Measurements from ENCODE around the gene PATJ.
"Not testable (repeated sequence)": the region's sequence is repeated elsewhere in the genome, so short reads cannot be mapped to it uniquely, and the experiment has no call there.

PATJ gene

GRCh38 chr1:61951731-61952580 lies 209.7 kb downstream of the PATJ start:
- no peaks in the 10 kb centered on the region for H3K36me3 Mint-ChIP-seq (ENCODE audit: low read depth)
- H3K4me1 Mint-ChIP-seq: no peaks in the 10 kb centered on the region
- DNase-seq (no peak), ATAC-seq (no peak)
- no peaks in the 10 kb centered on the region for H3K27me3 Mint-ChIP-seq
- no peaks in the 10 kb centered on the region for H3K9me3 Mint-ChIP-seq
- no peak overlapping the region for H3K27ac Mint-ChIP-seq
- no peak overlapping the region for H3K4me3 Mint-ChIP-seq

- ATAC-seq (no peak), DNase-seq (no peak)
- H3K27me3 Mint-ChIP-seq: no peaks in the 10 kb centered on the region
- no peaks in the 10 kb centered on the region for H3K4me1 Mint-ChIP-seq
- H3K9me3 Mint-ChIP-seq: no peaks in the 10 kb centered on the region
- H3K27ac Mint-ChIP-seq: no peak overlapping the region
- no peaks in the 10 kb centered on the region for H3K36me3 Mint-ChIP-seq (ENCODE audit: low read depth)
- no peak overlapping the region for H3K4me3 Mint-ChIP-seq
These were observed 210.4 kb downstream of the PATJ start for GRCh38 chr1:61952675-61953074.

- ATAC-seq: no peak
- no peak for DNase-seq
- H3K4me1 Mint-ChIP-seq: no peaks in the 10 kb centered on the region
- H3K4me3 Mint-ChIP-seq: no peak overlapping the region
- no peaks in the 10 kb centered on the region for H3K36me3 Mint-ChIP-seq (ENCODE audit: low read depth)
- no peaks in the 10 kb centered on the region for H3K27me3 Mint-ChIP-seq
- H3K27ac Mint-ChIP-seq: no peak overlapping the region
- H3K9me3 Mint-ChIP-seq: no peaks in the 10 kb centered on the region
These were observed 211.0 kb downstream of the PATJ start for GRCh38 chr1:61953076-61953789.

GRCh38 chr1:61953790-61954150 lies 211.5 kb downstream of the PATJ start:
- no peak for ATAC-seq

GRCh38 chr1:61955261-61955660 lies 213.0 kb downstream of the PATJ start:
- Mint-ChIP-seq H3K27me3 (no peaks in the 10 kb centered on the region), H3K4me3 (no peak overlapping the region), H3K36me3 (ENCODE audit: low read depth) (no peaks in the 10 kb centered on the region), H3K4me1 (no peaks in the 10 kb centered on the region), H3K27ac (no peak overlapping the region), H3K9me3 (no peaks in the 10 kb centered on the region)
- DNase-seq (no peak), ATAC-seq (no peak)

More at GRCh38 chr1:61953790-61954150, 211.5 kb downstream of the PATJ start:
- Mint-ChIP-seq H3K36me3 (ENCODE audit: low read depth) (no peaks in the 10 kb centered on the region), H3K4me3 (no peak overlapping the region), H3K4me1 (no peaks in the 10 kb centered on the region), H3K27ac (no peak overlapping the region), H3K27me3 (no peaks in the 10 kb centered on the region), H3K9me3 (no peaks in the 10 kb centered on the region)
- DNase-seq: no peak

GRCh38 chr1:61956016-61956645 lies 213.9 kb downstream of the PATJ start:
- DNase-seq: no peak
- H3K27me3 Mint-ChIP-seq: no peaks in the 10 kb centered on the region
- H3K9me3 Mint-ChIP-seq: no peaks in the 10 kb centered on the region
- H3K4me3 Mint-ChIP-seq: no peak overlapping the region
- H3K27ac Mint-ChIP-seq: no peak overlapping the region
- no peak for ATAC-seq
- H3K4me1 Mint-ChIP-seq: no peaks in the 10 kb centered on the region
- H3K36me3 Mint-ChIP-seq (ENCODE audit: low read depth): no peaks in the 10 kb centered on the region

GRCh38 chr1:61956784-61957183 lies 214.5 kb downstream of the PATJ start:
- no peaks in the 10 kb centered on the region for H3K9me3 Mint-ChIP-seq
- no peaks in the 10 kb centered on the region for H3K4me1 Mint-ChIP-seq
- ATAC-seq (no peak), DNase-seq (no peak)
- H3K27ac Mint-ChIP-seq: no peak overlapping the region
- H3K27me3 Mint-ChIP-seq: no peaks in the 10 kb centered on the region
- H3K4me3 Mint-ChIP-seq: no peak overlapping the region
- H3K36me3 Mint-ChIP-seq (ENCODE audit: low read depth): no peaks in the 10 kb centered on the region

- H3K9me3 Mint-ChIP-seq: no peaks in the 10 kb centered on the region
These were observed 218.7 kb downstream of the PATJ start for GRCh38 chr1:61961009-61961408.

GRCh38 chr1:61962631-61963030 lies 220.4 kb downstream of the PATJ start:
- ATAC-seq: no peak
- Mint-ChIP-seq H3K27me3 (no peaks in the 10 kb centered on the region), H3K27ac (no peak overlapping the region), H3K4me1 (no peaks in the 10 kb centered on the region), H3K4me3 (no peak overlapping the region), H3K9me3 (no peaks in the 10 kb centered on the region), H3K36me3 (ENCODE audit: low read depth) (no peaks in the 10 kb centered on the region)
- DNase-seq: no peak

More at GRCh38 chr1:61961009-61961408, 218.7 kb downstream of the PATJ start:
- no peak overlapping the region for H3K27ac Mint-ChIP-seq
- H3K36me3 Mint-ChIP-seq (ENCODE audit: low read depth): no peaks in the 10 kb centered on the region
- no peak for ATAC-seq
- no peak for DNase-seq
- no peak overlapping the region for H3K4me3 Mint-ChIP-seq
- no peaks in the 10 kb centered on the region for H3K4me1 Mint-ChIP-seq
- no peaks in the 10 kb centered on the region for H3K27me3 Mint-ChIP-seq

GRCh38 chr1:61966450-61967225 lies 224.4 kb downstream of the PATJ start:
- ATAC-seq; H3K4me1 Mint-ChIP-seq; H3K4me3 Mint-ChIP-seq; H3K36me3 Mint-ChIP-seq (ENCODE audit: low read depth); H3K27ac Mint-ChIP-seq; DNase-seq; H3K27me3 Mint-ChIP-seq; H3K9me3 Mint-ChIP-seq: not testable (repeated sequence)

GRCh38 chr1:61967750-61968149 lies 225.5 kb downstream of the PATJ start:
- DNase-seq: no peak
- Mint-ChIP-seq H3K4me1 (no peaks in the 10 kb centered on the region), H3K9me3 (peaks cover 6% of the 10 kb centered on the region), H3K27me3 (no peaks in the 10 kb centered on the region), H3K4me3 (no peak overlapping the region), H3K27ac (no peak overlapping the region), H3K36me3 (ENCODE audit: low read depth) (peaks cover 7% of the 10 kb centered on the region)
- ATAC-seq: no peak

GRCh38 chr1:61968869-61969268 lies 226.6 kb downstream of the PATJ start:
- Mint-ChIP-seq H3K36me3 (ENCODE audit: low read depth) (peaks cover 7% of the 10 kb centered on the region), H3K4me3 (no peak overlapping the region), H3K9me3 (peaks cover 6% of the 10 kb centered on the region), H3K4me1 (no peaks in the 10 kb centered on the region), H3K27ac (no peak overlapping the region), H3K27me3 (no peaks in the 10 kb centered on the region)
- no peak for ATAC-seq
- no peak for DNase-seq

GRCh38 chr1:61973100-61973837 lies 231.0 kb downstream of the PATJ start:
- no peak overlapping the region for H3K4me3 Mint-ChIP-seq
- ATAC-seq: no peak
- no peaks in the 10 kb centered on the region for H3K4me1 Mint-ChIP-seq
- peaks cover 7% of the 10 kb centered on the region for H3K36me3 Mint-ChIP-seq (ENCODE audit: low read depth)
- no peak for DNase-seq
- H3K27me3 Mint-ChIP-seq: no peaks in the 10 kb centered on the region
- peaks cover 6% of the 10 kb centered on the region for H3K9me3 Mint-ChIP-seq
- no peak overlapping the region for H3K27ac Mint-ChIP-seq

GRCh38 chr1:61975638-61976037 lies 233.4 kb downstream of the PATJ start:
- H3K36me3 Mint-ChIP-seq (ENCODE audit: low read depth): no peaks in the 10 kb centered on the region

More at GRCh38 chr1:61975638-61976037, 233.4 kb downstream of the PATJ start:
- H3K4me3 Mint-ChIP-seq: no peak overlapping the region
- H3K4me1 Mint-ChIP-seq: peaks cover 3% of the 10 kb centered on the region
- no peaks in the 10 kb centered on the region for H3K27me3 Mint-ChIP-seq
- DNase-seq (no peak), ATAC-seq (no peak)
- no peaks in the 10 kb centered on the region for H3K9me3 Mint-ChIP-seq
- H3K27ac Mint-ChIP-seq: no peak overlapping the region
